GM18505 (cell line): ENCODE data around the gene LANCL3.

Experiments
- ATAC-seq: cut with Tn5 transposase; IDR thresholded peaks from one replicate; pipeline ENCODE4 v1.9.1; 2021; ENCODE audit not compliant: unreplicated experiment
- POLR2A ChIP-seq: IDR thresholded peaks from 4 replicates; pipeline ENCODE4 v1.6.1; 2011; ENCODE audit warnings: borderline replicate concordance; ENCODE audit not compliant: insufficient read depth, insufficient read length; ENCODE audit errors: extremely low read depth

LANCL3 gene

GRCh38 chrX:37652589-37653231 is 81.2 kb downstream of the LANCL3 start:
- no peak for TF ChIP-seq POLR2A
- no peak for ATAC-seq

- no peak for ATAC-seq
- TF ChIP-seq POLR2A, result no peak
Observed at GRCh38 chrX:37653397-37654085, 82.1 kb downstream of the LANCL3 start.

- TF ChIP-seq POLR2A, result no peak
- no peak for ATAC-seq
Observed at GRCh38 chrX:37658343-37659030, 87.0 kb downstream of the LANCL3 start.

GRCh38 chrX:37659047-37659446 is 87.6 kb downstream of the LANCL3 start:
- no peak for ATAC-seq
- TF ChIP-seq POLR2A, result no peak

GRCh38 chrX:37662181-37662580 is 90.7 kb downstream of the LANCL3 start:
- ATAC-seq, result no peak
- no peak for TF ChIP-seq POLR2A

GRCh38 chrX:37666516-37666915 is 95.1 kb downstream of the LANCL3 start:
- no peak for TF ChIP-seq POLR2A
- ATAC-seq, result no peak

GRCh38 chrX:37667141-37667540 is 95.7 kb downstream of the LANCL3 start:
- no peak for ATAC-seq
- no peak for TF ChIP-seq POLR2A

- no peak for TF ChIP-seq POLR2A
- ATAC-seq, result no peak
Observed at GRCh38 chrX:37672563-37672962, 101.1 kb downstream of the LANCL3 start.

- TF ChIP-seq POLR2A, result no peak
- ATAC-seq, result no peak
Observed at GRCh38 chrX:37676811-37677210, 105.3 kb downstream of the LANCL3 start.

GRCh38 chrX:37677243-37677642 is 105.8 kb downstream of the LANCL3 start:
- ATAC-seq, result no peak
- no peak for TF ChIP-seq POLR2A

GRCh38 chrX:37677765-37678164 is 106.3 kb downstream of the LANCL3 start:
- no peak for ATAC-seq
- no peak for TF ChIP-seq POLR2A

- no peak for TF ChIP-seq POLR2A
- ATAC-seq, result no peak
Observed at GRCh38 chrX:37678574-37678973, 107.1 kb downstream of the LANCL3 start.

- TF ChIP-seq POLR2A, result no peak
- no peak for ATAC-seq
Observed at GRCh38 chrX:37679230-37679629, 107.8 kb downstream of the LANCL3 start.

- ATAC-seq, result no peak
- TF ChIP-seq POLR2A, result no peak
Observed at GRCh38 chrX:37679888-37680287, 108.4 kb downstream of the LANCL3 start.

- TF ChIP-seq POLR2A, result no peak
- ATAC-seq, result no peak
Observed at GRCh38 chrX:37684426-37684825, 113.0 kb downstream of the LANCL3 start.

- no peak for TF ChIP-seq POLR2A
- no peak for ATAC-seq
Observed at GRCh38 chrX:37684973-37685372, 113.5 kb downstream of the LANCL3 start.
